ENCODE measurements around the gene OR7E24.

The OR7E24 gene

DNA sequence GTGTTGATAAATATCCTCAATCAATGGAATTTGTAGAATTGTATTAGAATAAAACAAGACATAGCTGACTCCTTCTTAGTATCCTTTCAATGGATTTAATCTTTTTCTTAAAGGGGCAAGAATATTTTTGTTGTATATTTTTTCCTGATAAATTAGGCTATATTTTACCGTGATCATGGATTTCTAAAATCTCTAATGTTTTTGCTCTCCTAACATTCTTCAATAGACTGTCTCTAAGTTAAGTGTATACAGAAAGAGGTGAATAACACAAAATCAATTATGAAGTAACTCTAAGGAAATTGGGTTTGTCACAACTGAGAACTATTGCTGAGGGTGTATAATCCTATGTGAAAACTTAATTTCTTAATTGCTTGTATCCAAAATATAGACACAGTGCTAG, at the start of gene OR7E24:
TSS of gene OR7E24 (plus strand) at position 301 of the 400 bp plus-strand sequence. CDS start 114 bp downstream, outside the sequence.
- TF ChIP-seq GATA2 (IDR thresholded peaks at IDR 0.05; ENCODE audit: low read depth, low read length) (no peak), GATA3 (IDR thresholded peaks at IDR 0.05; ENCODE audit: low read depth, low read length) (no peak)

DNA sequence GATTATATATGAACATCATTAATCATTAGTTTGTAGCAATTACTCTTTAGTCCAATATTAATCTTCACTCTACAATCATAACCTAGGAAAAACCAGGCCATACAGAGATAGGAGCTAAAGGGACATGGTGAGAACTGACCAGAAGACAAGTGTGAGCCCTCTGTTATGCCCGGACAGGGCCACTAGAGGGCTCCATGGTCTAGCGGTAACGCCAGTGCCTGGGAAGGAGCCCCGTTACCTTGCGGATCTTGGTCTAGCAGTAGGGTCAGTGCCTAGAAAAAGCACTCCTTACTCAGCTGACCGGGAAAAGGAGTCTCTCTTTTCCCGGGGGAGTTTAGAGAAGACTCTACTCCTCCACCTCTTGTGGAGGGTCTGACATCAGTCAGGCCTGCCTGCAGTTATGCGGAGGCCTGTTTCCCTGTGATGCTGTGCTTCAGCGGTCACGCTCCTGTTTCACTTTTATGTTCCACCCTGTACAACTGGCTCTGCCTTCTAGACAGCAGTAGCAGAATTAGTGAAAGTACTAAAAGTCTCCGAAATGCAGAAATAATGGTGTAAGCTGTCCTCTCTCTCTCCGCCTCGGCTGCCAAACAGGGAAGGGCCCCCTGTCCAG, 45.1 kb upstream of the OR7E24 start:
- TF ChIP-seq GATA2 (IDR thresholded peaks at IDR 0.05; ENCODE audit: low read depth, low read length) (no peak), GATA3 (IDR thresholded peaks at IDR 0.05; ENCODE audit: low read depth, low read length) (no peak)

DNA sequence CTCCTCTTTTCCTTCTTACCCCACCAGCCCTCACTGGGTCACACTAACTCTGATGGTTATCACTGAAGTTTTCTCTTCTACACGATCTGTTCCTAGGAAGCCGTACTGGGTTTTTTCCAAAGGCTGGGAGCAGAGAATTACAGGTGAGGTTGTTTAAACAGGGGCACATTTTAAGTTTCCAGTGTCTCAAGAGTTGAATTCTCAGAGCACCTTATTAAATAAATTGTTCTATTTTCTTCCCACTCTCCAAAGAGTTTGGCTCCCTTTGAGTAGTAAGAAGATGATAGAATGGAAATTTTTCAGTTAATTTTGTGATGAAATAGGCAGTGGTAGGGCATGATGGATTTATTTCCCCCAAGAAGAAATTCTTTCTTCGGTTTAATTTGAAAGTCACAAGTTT, 31.2 kb upstream of the OR7E24 start, which contains the start of gene OR7D4:
TSS of gene OR7D4 (minus strand) at position 101 of the 400 bp plus-strand sequence. CDS start 4,752 bp downstream, outside the sequence.
- no peak for TF ChIP-seq GATA2 (IDR thresholded peaks at IDR 0.05; ENCODE audit: low read depth, low read length)
- no peak for TF ChIP-seq GATA3 (IDR thresholded peaks at IDR 0.05; ENCODE audit: low read depth, low read length)

DNA sequence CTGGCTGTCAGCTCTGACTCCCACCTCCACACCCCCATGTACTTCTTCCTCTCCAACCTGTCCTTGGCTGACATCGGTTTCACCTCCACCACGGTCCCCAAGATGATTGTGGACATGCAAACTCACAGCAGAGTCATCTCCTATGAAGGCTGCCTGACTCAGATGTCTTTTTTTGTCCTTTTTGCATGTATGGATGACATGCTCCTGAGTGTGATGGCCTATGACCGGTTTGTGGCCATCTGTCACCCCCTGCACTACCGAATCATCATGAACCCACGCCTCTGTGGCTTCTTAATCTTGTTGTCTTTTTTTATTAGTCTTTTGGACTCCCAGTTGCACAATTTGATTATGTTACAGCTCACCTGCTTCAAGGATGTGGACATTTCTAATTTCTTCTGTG, 506 bp downstream of the OR7E24 start:
- TF ChIP-seq GATA2 (IDR thresholded peaks at IDR 0.05; ENCODE audit: low read depth, low read length) (no peak), GATA3 (IDR thresholded peaks at IDR 0.05; ENCODE audit: low read depth, low read length) (no peak)

DNA sequence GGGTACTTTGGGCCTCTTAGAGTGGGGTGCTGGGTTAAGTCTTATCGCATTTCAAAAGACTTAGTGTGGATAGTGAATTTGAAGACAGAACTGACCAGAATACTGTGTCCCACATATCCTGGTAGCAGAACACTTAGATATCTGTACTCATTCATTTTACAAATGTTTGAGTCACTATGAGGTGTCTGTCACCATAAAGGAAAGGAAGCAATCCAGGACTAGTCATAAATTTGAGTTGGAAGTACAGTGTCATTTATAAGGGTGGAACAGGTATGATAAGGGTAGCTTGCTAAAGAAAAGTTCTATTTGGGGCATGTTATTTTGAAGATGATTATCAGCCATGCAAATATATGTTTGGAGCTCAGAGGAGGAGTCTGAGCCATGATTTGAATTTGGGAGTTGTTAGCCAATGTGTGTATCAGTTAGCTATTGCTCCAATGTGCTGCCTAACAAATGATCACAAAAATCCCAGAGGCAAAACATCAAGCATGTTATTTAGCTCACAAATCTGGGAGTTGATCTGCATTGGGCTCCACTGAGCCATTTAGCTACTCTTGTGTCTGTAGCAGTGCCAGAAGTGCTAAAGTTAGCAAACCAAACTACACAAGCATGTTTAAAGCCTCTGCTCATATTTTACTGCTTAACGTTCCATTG, 38.6 kb downstream of the OR7E24 start:
- no peak for TF ChIP-seq GATA2 (IDR thresholded peaks at IDR 0.05; ENCODE audit: low read depth, low read length)
- no peak for TF ChIP-seq GATA3 (IDR thresholded peaks at IDR 0.05; ENCODE audit: low read depth, low read length)

DNA sequence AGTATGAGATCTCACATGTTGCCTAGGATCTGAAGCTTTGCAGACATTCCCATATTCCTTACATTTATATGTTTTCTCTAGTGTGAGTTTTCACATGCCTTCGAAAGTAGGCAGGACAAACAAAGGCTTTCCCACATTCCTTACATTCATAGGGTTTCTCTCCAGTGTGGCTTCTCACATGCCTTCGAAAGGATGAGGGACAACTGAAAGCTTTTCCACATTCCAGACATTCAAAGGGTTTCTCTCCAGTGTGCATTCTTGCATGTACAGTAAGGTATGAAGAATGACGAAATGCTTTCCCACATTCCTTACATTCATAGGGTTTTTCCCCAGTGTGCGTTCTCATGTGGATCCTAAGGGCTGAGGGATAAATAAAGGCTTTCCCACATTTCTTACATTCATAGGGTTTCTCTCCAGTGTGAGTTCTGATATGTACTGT, 44.7 kb downstream of the OR7E24 start:
- no peak for TF ChIP-seq GATA3 (IDR thresholded peaks at IDR 0.05; ENCODE audit: low read depth, low read length)
- no peak for TF ChIP-seq GATA2 (IDR thresholded peaks at IDR 0.05; ENCODE audit: low read depth, low read length)

DNA sequence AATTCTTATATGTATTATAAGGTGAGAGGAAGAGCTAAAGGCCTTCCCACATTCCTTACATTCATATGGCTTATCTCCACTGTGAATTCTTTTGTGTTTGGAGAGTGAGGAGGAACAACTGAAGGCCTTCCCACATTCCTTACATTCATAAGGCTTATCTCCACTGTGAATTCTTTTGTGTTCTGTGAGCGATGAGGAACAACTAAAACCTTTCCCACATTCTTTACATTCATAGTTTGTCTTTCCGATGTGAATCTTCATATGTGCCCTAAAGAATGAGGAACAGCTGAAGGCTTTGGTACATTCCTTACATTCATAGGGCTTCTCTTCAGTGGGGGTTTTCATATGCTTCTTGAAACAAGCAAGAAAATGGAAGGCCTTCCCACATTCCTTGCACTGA, 45.6 kb downstream of the OR7E24 start:
- no peak for TF ChIP-seq GATA3 (IDR thresholded peaks at IDR 0.05; ENCODE audit: low read depth, low read length)
- no peak for TF ChIP-seq GATA2 (IDR thresholded peaks at IDR 0.05; ENCODE audit: low read depth, low read length)
